Measurements from ENCODE around the gene HSPA8. TPM values are rescaled to one million over a fixed set of nuclear protein-coding genes. Genes with fewer than 3 reads are reported as not detected.

The HSPA8 gene
- total RNA-seq, 1 experiment from 2014 or later, result 1,124 TPM

DNA sequence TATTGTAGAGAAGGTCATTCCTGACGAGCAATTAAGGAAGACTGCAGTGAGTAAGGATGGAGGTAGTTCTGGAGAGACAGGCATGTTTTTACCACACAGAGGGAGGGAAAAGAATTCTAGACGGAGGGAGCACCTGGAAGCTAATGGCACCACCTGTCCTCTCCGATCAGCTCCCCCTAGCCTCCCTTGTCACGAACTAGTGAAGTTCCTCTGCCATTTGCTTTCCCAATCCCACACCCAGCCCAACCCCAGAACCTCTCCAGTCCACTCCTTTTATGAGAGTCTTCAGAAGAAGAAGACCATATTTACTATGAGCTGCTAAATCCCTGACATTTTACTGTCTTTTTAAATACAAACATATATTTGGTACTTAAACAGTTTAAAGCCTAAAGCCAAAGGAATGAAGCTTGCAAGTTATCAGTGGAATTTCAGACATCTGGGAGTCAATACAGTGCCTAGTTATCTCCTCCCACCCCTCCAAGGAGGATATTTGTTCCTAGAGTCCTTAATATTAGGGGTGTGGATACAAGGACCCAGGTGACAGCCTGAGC lies 46.1 kb upstream of the HSPA8 start (continued):
- TF ChIP-seq MXD4 (CRISPR knock-in tag; IDR thresholded peaks at IDR 0.05; ENCODE audit: borderline replicate concordance) (no peak), HMGA2 (CRISPR knock-in tag; IDR thresholded peaks at IDR 0.05) (no peak), ZNF138 (CRISPR knock-in tag; conservative IDR thresholded peaks at IDR 0.05) (no peak), ETV6 (CRISPR knock-in tag; IDR thresholded peaks at IDR 0.05) (no peak), ATF1 (CRISPR knock-in tag; IDR thresholded peaks at IDR 0.05) (no peak), RORB (CRISPR knock-in tag; IDR thresholded peaks at IDR 0.05) (no peak), HMGXB4 (CRISPR knock-in tag; IDR thresholded peaks at IDR 0.05) (no peak), GRHL2 (CRISPR knock-in tag; IDR thresholded peaks at IDR 0.05; ENCODE audit: insufficient replicate concordance, severe bottlenecking) (no peak), ZNF121 (CRISPR knock-in tag; IDR thresholded peaks at IDR 0.05) (no peak)

- H3K9me3 Mint-ChIP-seq, result no peaks in the 10 kb centered on the region
- H3K36me3 Mint-ChIP-seq, result no peaks in the 10 kb centered on the region
- DNase-seq (ENCODE audit: low spot score) (no peak), ATAC-seq (no peak)
- H3K27ac Mint-ChIP-seq, result peak overlapping the region; percentile 6; the same call in 1 of the 2 replicates
- peaks cover 20% of the 10 kb centered on the region for H3K4me1 Mint-ChIP-seq
- ChIA-PET POLR2A (interaction anchor here (1.0 kb wide), 1 partner anchor 18 kb away, joined by 3 read pairs; no protein-coding TSS in a partner anchor), CTCF (interaction anchor here (1.5 to 11.2 kb wide), 6 partner anchors 52 to 168 kb away, joined by 3 to 197 read pairs (median 14); no protein-coding TSS in a partner anchor)
- no peak for TF ChIP-seq FOXK1 (CRISPR knock-in tag; IDR thresholded peaks at IDR 0.05)
- TF ChIP-seq EMX1 (CRISPR knock-in tag; IDR thresholded peaks at IDR 0.05), result no peak
- TF ChIP-seq E2F4 (CRISPR knock-in tag; IDR thresholded peaks at IDR 0.05; ENCODE audit: borderline replicate concordance, low read depth), result no peak
- no peak for TF ChIP-seq ELF4 (CRISPR knock-in tag; IDR thresholded peaks at IDR 0.05; ENCODE audit: low read depth)
- TF ChIP-seq GABPB1 (CRISPR knock-in tag; IDR thresholded peaks at IDR 0.05), result no peak
- TF ChIP-seq, protein P1, sequence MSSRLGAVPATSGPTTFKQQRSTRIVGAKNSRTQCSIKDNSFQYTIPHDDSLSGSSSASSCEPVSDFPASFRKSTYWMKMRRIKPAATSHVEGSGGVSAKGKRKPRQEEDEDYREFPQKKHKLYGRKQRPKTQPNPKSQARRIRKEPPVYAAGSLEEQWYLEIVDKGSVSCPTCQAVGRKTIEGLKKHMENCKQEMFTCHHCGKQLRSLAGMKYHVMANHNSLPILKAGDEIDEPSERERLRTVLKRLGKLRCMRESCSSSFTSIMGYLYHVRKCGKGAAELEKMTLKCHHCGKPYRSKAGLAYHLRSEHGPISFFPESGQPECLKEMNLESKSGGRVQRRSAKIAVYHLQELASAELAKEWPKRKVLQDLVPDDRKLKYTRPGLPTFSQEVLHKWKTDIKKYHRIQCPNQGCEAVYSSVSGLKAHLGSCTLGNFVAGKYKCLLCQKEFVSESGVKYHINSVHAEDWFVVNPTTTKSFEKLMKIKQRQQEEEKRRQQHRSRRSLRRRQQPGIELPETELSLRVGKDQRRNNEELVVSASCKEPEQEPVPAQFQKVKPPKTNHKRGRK (CRISPR knock-in tag; IDR thresholded peaks at IDR 0.05; ENCODE audit: borderline replicate concordance), result no peak
- TF ChIP-seq CREB1 (CRISPR knock-in tag; IDR thresholded peaks at IDR 0.05), result no peak
- TF ChIP-seq CREM (CRISPR knock-in tag; IDR thresholded peaks at IDR 0.05), result no peak
- no peak for TF ChIP-seq MYBL2 (CRISPR knock-in tag; IDR thresholded peaks at IDR 0.05)
- H3K27me3 Mint-ChIP-seq (ENCODE audit: low read depth), result no peaks in the 10 kb centered on the region
- no peak overlapping the region for H3K4me3 Mint-ChIP-seq
These were observed 42.8 kb upstream of the HSPA8 start for GRCh38 chr11:123104697-123105096.

DNA sequence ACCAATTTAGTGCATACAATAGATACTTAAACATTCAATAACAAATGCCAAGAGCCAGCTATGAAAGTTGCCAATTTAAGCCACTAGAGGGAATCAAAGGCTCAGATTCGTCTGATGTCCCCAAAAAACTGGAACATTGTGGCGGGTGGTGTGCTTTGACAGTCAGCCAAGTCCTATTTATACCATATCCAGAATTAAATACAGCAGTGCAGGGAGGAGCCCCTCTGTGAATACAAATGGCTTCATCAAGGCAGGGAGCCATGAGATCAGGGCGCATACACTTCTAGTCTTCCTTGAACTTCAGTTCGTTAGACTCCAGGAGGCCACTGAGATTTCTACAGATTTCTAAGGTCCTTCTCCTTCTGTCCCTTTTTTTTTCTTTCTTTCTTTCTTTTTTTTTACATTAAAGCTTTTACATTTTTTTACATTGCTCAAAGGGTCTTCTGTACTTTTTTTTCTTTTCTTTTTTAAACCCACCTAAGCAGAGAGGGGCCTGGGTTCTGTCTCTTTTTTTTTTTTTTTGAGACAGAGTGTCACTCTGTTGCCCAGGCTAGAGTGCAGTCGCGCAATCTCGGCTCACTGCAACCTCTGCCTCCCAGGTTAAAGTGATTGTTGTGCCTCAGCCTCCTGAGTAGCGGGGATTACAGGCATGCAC lies 41.5 kb upstream of the HSPA8 start:
- Mint-ChIP-seq H3K36me3 (no peaks in the 10 kb centered on the region), H3K4me3 (no peak overlapping the region), H3K4me1 (peaks cover 27% of the 10 kb centered on the region), H3K27me3 (ENCODE audit: low read depth) (no peaks in the 10 kb centered on the region), H3K27ac (0 out of 2 replicates have a peak overlapping the region, but pooled peaks have one; percentile 41), H3K9me3 (no peaks in the 10 kb centered on the region)
- ATAC-seq (peak; percentile 65), DNase-seq (ENCODE audit: low spot score) (peak; percentile 22)
- CTCF ChIA-PET, result interaction anchor here (0.6 to 11.2 kb wide), 47 partner anchors 9 to 376 kb away, joined by 3 to 197 read pairs (median 4); partner anchors contain the start of gene CLMP
- TF ChIP-seq RORB (CRISPR knock-in tag; IDR thresholded peaks at IDR 0.05), result no peak
- TF ChIP-seq, protein P2, sequence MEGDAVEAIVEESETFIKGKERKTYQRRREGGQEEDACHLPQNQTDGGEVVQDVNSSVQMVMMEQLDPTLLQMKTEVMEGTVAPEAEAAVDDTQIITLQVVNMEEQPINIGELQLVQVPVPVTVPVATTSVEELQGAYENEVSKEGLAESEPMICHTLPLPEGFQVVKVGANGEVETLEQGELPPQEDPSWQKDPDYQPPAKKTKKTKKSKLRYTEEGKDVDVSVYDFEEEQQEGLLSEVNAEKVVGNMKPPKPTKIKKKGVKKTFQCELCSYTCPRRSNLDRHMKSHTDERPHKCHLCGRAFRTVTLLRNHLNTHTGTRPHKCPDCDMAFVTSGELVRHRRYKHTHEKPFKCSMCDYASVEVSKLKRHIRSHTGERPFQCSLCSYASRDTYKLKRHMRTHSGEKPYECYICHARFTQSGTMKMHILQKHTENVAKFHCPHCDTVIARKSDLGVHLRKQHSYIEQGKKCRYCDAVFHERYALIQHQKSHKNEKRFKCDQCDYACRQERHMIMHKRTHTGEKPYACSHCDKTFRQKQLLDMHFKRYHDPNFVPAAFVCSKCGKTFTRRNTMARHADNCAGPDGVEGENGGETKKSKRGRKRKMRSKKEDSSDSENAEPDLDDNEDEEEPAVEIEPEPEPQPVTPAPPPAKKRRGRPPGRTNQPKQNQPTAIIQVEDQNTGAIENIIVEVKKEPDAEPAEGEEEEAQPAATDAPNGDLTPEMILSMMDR (IDR thresholded peaks at IDR 0.05), result peak; percentile 46
- TF ChIP-seq, protein P3, sequence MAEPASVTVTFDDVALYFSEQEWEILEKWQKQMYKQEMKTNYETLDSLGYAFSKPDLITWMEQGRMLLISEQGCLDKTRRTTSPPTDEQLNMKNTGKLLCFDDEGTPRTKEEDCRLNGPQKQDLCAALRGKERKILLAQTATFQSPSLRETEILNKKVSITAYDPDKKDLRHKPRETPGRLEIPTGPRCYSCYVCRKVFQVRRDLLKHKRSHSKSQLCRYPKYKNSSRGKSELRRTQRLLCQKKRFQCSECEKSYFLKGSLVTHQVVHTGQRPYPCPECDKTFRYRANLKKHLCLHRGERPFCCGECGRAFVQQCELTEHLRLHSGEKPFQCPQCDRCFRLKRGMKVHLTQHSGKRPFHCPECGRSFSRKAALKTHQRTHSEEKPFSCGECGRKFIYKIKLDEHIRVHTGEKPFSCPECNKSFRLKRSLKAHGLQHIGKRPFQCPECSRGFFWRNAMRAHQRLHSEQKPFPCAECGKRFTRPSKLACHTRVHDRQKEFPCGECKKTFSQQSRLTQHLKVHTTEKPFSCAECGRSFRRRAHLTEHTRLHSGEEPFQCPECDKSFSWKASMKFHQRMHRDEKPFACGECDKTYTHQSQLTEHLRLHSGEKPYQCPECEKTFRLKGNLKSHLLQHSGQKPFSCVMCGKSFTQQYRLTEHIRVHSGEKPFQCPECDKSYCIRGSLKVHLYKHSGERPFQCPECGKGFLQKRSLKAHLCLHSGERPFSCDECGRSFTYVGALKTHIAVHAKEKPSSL (CRISPR knock-in tag; conservative IDR thresholded peaks at IDR 0.05), result no peak
- TF ChIP-seq ERG (CRISPR knock-in tag; IDR thresholded peaks at IDR 0.05), result no peak
- POLR2A ChIA-PET, result interaction anchor here (0.9 kb wide), 1 partner anchor 304 kb away, joined by 3 read pairs; no protein-coding TSS in a partner anchor

Data from WTC11 (cell line).